ENCODE data around the gene SLC7A7. TPM values are rescaled to one million over a fixed set of nuclear protein-coding genes. Genes with fewer than 3 reads are reported as not detected.

The SLC7A7 gene
- total and polyA plus RNA-seq, 2 experiments from 2014 or later: 0.63 to 0.65 TPM

GRCh38 chr14:22753586-22753985 is 61.6 kb downstream of the SLC7A7 start:
- Histone ChIP-seq H3K9me2 (ENCODE audit: insufficient read depth) (no peaks in the 10 kb centered on the region), H3K4me3 (no peak overlapping the region), H3K4me1 (ENCODE audit: insufficient read depth) (no peaks in the 10 kb centered on the region), H3K27ac (no peak overlapping the region), H3K9ac (no peak overlapping the region), H3K36me3 (ENCODE audit: low read depth) (no peaks in the 10 kb centered on the region), H4K20me1 (ENCODE audit: insufficient read depth) (no peaks in the 10 kb centered on the region), H3K79me2 (ENCODE audit: insufficient read depth) (no peaks in the 10 kb centered on the region), H3K9me3 (ENCODE audit: low read depth) (no peaks in the 10 kb centered on the region), H3K4me2 (ENCODE audit: unreplicated experiment) (no peak overlapping the region), H3K27me3 (replicated peaks; ENCODE audit: insufficient read depth) (peaks cover 10% of the 10 kb centered on the region), H2AFZ (no peak overlapping the region), H3F3A (ENCODE audit: insufficient read depth) (no peaks in the 10 kb centered on the region)
- in situ Hi-C loops (cut with MboI): no loop called here
- no peak for DNase-seq
- TF ChIP-seq EZH2phosphoT487 (IDR thresholded peaks at IDR 0.05; ENCODE audit: insufficient read depth, low read depth) (no peak), EZH2 (IDR thresholded peaks at IDR 0.05; ENCODE audit: insufficient read depth, poor library complexity, severe bottlenecking) (no peak)
- 67 to 69% methylated on average over 6 of the region's 6 CpGs for WGBS, 2 experiments (ENCODE audit: low coverage in 1 of 2, low lambda C conversion rate in 2 of 2, missing lambda C conversion rate in 2 of 2)

GRCh38 chr14:22752422-22752821 is 62.8 kb downstream of the SLC7A7 start:
- H3F3A ChIP-seq (ENCODE audit: insufficient read depth): no peaks in the 10 kb centered on the region
- no peak overlapping the region for H3K9ac ChIP-seq
- WGBS, 2 experiments (ENCODE audit: low coverage in 1 of 2, low lambda C conversion rate in 2 of 2, missing lambda C conversion rate in 2 of 2): 84 to 93% methylated on average over 8 of the region's 8 CpGs
- H3K9me3 ChIP-seq (ENCODE audit: low read depth): no peaks in the 10 kb centered on the region
- no peaks in the 10 kb centered on the region for H3K79me2 ChIP-seq (ENCODE audit: insufficient read depth)
- in situ Hi-C loops (cut with MboI): no loop called here
- no peaks in the 10 kb centered on the region for H3K9me2 ChIP-seq (ENCODE audit: insufficient read depth)
- H3K27me3 ChIP-seq (replicated peaks; ENCODE audit: insufficient read depth): peaks cover 13% of the 10 kb centered on the region
- TF ChIP-seq EZH2phosphoT487 (IDR thresholded peaks at IDR 0.05; ENCODE audit: insufficient read depth, low read depth) (no peak), EZH2 (IDR thresholded peaks at IDR 0.05; ENCODE audit: insufficient read depth, poor library complexity, severe bottlenecking) (no peak)
- H3K36me3 ChIP-seq (ENCODE audit: low read depth): no peaks in the 10 kb centered on the region
- no peak for DNase-seq
- H3K4me3 ChIP-seq: no peak overlapping the region
- no peaks in the 10 kb centered on the region for H3K4me1 ChIP-seq (ENCODE audit: insufficient read depth)
- no peaks in the 10 kb centered on the region for H4K20me1 ChIP-seq (ENCODE audit: insufficient read depth)
- H2AFZ ChIP-seq: no peak overlapping the region
- H3K4me2 ChIP-seq (ENCODE audit: unreplicated experiment): no peak overlapping the region
- no peak overlapping the region for H3K27ac ChIP-seq

GRCh38 chr14:22748631-22749068 is 66.6 kb downstream of the SLC7A7 start:
- H3K9me3 ChIP-seq (ENCODE audit: low read depth): no peaks in the 10 kb centered on the region
- H4K20me1 ChIP-seq (ENCODE audit: insufficient read depth): no peaks in the 10 kb centered on the region
- H3K36me3 ChIP-seq (ENCODE audit: low read depth): no peaks in the 10 kb centered on the region
- H3K9ac ChIP-seq: no peak overlapping the region
- 49 to 59% methylated on average over 4 of the region's 4 CpGs for WGBS, 2 experiments (ENCODE audit: low coverage in 1 of 2, low lambda C conversion rate in 2 of 2, missing lambda C conversion rate in 2 of 2)
- in situ Hi-C loops (cut with MboI): no loop called here
- H3F3A ChIP-seq (ENCODE audit: insufficient read depth): no peaks in the 10 kb centered on the region
- H3K79me2 ChIP-seq (ENCODE audit: insufficient read depth): no peaks in the 10 kb centered on the region
- peaks cover 13% of the 10 kb centered on the region for H3K27me3 ChIP-seq (replicated peaks; ENCODE audit: insufficient read depth)
- no peaks in the 10 kb centered on the region for H3K4me1 ChIP-seq (ENCODE audit: insufficient read depth)
- no peak overlapping the region for H3K27ac ChIP-seq
- TF ChIP-seq EZH2phosphoT487 (IDR thresholded peaks at IDR 0.05; ENCODE audit: insufficient read depth, low read depth) (no peak), EZH2 (IDR thresholded peaks at IDR 0.05; ENCODE audit: insufficient read depth, poor library complexity, severe bottlenecking) (no peak)
- H2AFZ ChIP-seq: no peak overlapping the region
- H3K4me2 ChIP-seq (ENCODE audit: unreplicated experiment): no peak overlapping the region
- H3K9me2 ChIP-seq (ENCODE audit: insufficient read depth): no peaks in the 10 kb centered on the region
- no peak for DNase-seq
- H3K4me3 ChIP-seq: no peak overlapping the region

GRCh38 chr14:22748206-22748605 is 67.0 kb downstream of the SLC7A7 start:
- no peak for DNase-seq

GRCh38 chr14:22747769-22748168 is 67.5 kb downstream of the SLC7A7 start:
- Histone ChIP-seq H3K79me2 (ENCODE audit: insufficient read depth) (no peaks in the 10 kb centered on the region), H3F3A (ENCODE audit: insufficient read depth) (no peaks in the 10 kb centered on the region), H3K4me3 (no peak overlapping the region), H2AFZ (no peak overlapping the region), H3K36me3 (ENCODE audit: low read depth) (no peaks in the 10 kb centered on the region), H4K20me1 (ENCODE audit: insufficient read depth) (no peaks in the 10 kb centered on the region), H3K9me3 (ENCODE audit: low read depth) (no peaks in the 10 kb centered on the region), H3K27me3 (replicated peaks; ENCODE audit: insufficient read depth) (peaks cover 13% of the 10 kb centered on the region), H3K9me2 (ENCODE audit: insufficient read depth) (no peaks in the 10 kb centered on the region), H3K27ac (no peak overlapping the region), H3K4me2 (ENCODE audit: unreplicated experiment) (no peak overlapping the region), H3K4me1 (ENCODE audit: insufficient read depth) (no peaks in the 10 kb centered on the region), H3K9ac (no peak overlapping the region)
- TF ChIP-seq EZH2 (IDR thresholded peaks at IDR 0.05; ENCODE audit: insufficient read depth, poor library complexity, severe bottlenecking) (no peak), EZH2phosphoT487 (IDR thresholded peaks at IDR 0.05; ENCODE audit: insufficient read depth, low read depth) (no peak)
- in situ Hi-C loops (cut with MboI): no loop called here
- no peak for DNase-seq
- WGBS, 2 experiments (ENCODE audit: low coverage in 1 of 2, low lambda C conversion rate in 2 of 2, missing lambda C conversion rate in 2 of 2): 42 to 47% methylated on average over 4 of the region's 4 CpGs

More at GRCh38 chr14:22748206-22748605, 67.0 kb downstream of the SLC7A7 start:
- no peak for TF ChIP-seq EZH2 (IDR thresholded peaks at IDR 0.05; ENCODE audit: insufficient read depth, poor library complexity, severe bottlenecking)
- no peak for TF ChIP-seq EZH2phosphoT487 (IDR thresholded peaks at IDR 0.05; ENCODE audit: insufficient read depth, low read depth)
- in situ Hi-C loops (cut with MboI): no loop called here
- H3K36me3 ChIP-seq (ENCODE audit: low read depth): no peaks in the 10 kb centered on the region
- WGBS, 2 experiments (ENCODE audit: low coverage in 1 of 2, low lambda C conversion rate in 2 of 2, missing lambda C conversion rate in 2 of 2): 68 to 82% methylated on average over 4 of the region's 4 CpGs
- no peak overlapping the region for H3K4me3 ChIP-seq
- H3K9me2 ChIP-seq (ENCODE audit: insufficient read depth): no peaks in the 10 kb centered on the region
- no peaks in the 10 kb centered on the region for H3K9me3 ChIP-seq (ENCODE audit: low read depth)
- no peak overlapping the region for H3K27ac ChIP-seq
- peaks cover 13% of the 10 kb centered on the region for H3K27me3 ChIP-seq (replicated peaks; ENCODE audit: insufficient read depth)
- H2AFZ ChIP-seq: no peak overlapping the region
- H4K20me1 ChIP-seq (ENCODE audit: insufficient read depth): no peaks in the 10 kb centered on the region
- no peak overlapping the region for H3K9ac ChIP-seq
- no peaks in the 10 kb centered on the region for H3K79me2 ChIP-seq (ENCODE audit: insufficient read depth)
- H3K4me1 ChIP-seq (ENCODE audit: insufficient read depth): no peaks in the 10 kb centered on the region
- H3F3A ChIP-seq (ENCODE audit: insufficient read depth): no peaks in the 10 kb centered on the region
- H3K4me2 ChIP-seq (ENCODE audit: unreplicated experiment): no peak overlapping the region

Data from GM23248 (cell line).